ENCODE measurements around the gene KAT6B. TPM values are rescaled to one million over a fixed set of nuclear protein-coding genes. Genes with fewer than 3 reads are reported as not detected.

KAT6B gene
- total and polyA plus RNA-seq, 2 of the 8 experiments (the other 6 are each of a cell fraction or from before 2014, with no cell fraction given), result 7.3 to 30.8 TPM

- Histone ChIP-seq H3K23ac (ENCODE audit: insufficient read length) (no peak overlapping the region), H3K79me1 (ENCODE audit: low read depth, low read length) (no peaks in the 10 kb centered on the region), H4K8ac (ENCODE audit: extremely low read depth, insufficient read depth, low read length) (no peak overlapping the region), H2AK5ac (ENCODE audit: low read depth, low read length) (no peak overlapping the region), H4K20me1 (replicated peaks in 1 of 2; ENCODE audit: control insufficient read depth in 1 of 2, insufficient read depth in 2 of 2, low read length in 2 of 2) (peaks cover 0 to 3% of the 10 kb centered on the region in 2 experiments), H4K5ac (ENCODE audit: insufficient read length, low read depth, low read length) (no peak overlapping the region), H3K23me2 (ENCODE audit: low read depth, low read length) (no peaks in the 10 kb centered on the region), H2BK20ac (ENCODE audit: low read length) (no peak overlapping the region), H3K36me3 (ENCODE audit: control insufficient read depth in 2 of 4, insufficient read depth in 4 of 4, low read length in 3 of 4) (peaks cover 0 to 8% (median under 1%) of the 10 kb centered on the region in 4 experiments; a peak in 2 of 8 replicates), H3K14ac (ENCODE audit: insufficient read length) (no peak overlapping the region), H2BK5ac (ENCODE audit: low read depth, low read length) (no peak overlapping the region), H3K27ac (ENCODE audit: low read depth, low read length) (no peak overlapping the region), H3K9me3 (ENCODE audit: insufficient read depth in 2 of 2, low read depth in 1 of 2, low read length in 1 of 2) (no peaks in the 10 kb centered on the region), H3K4ac (replicated peaks; ENCODE audit: insufficient read length, low read depth, low read length) (no peak overlapping the region), H3K4me3 (ENCODE audit: extremely low read depth in 1 of 4, insufficient read depth in 2 of 4, low read depth in 3 of 4, low read length in 4 of 4) (no peak overlapping the region), H4K91ac (replicated peaks; ENCODE audit: insufficient read length, low read length) (no peak overlapping the region), H2AFZ (ENCODE audit: low read length) (no peak overlapping the region), H3K9ac (replicated peaks in 1 of 4; ENCODE audit: extremely low read depth in 1 of 4, low read depth in 3 of 4, low read length in 3 of 4) (peak overlapping the region in 1 of 4 experiments; percentile 28; a peak in 1 of 7 replicates), H2BK120ac (replicated peaks; ENCODE audit: low read depth, low read length) (no peak overlapping the region), H3K27me3 (replicated peaks in 1 of 4; ENCODE audit: control insufficient read depth in 3 of 4, extremely low read depth in 1 of 4, insufficient read depth in 3 of 4, low read length in 3 of 4) (no peaks in the 10 kb centered on the region), H3K4me2 (ENCODE audit: insufficient read depth in 1 of 2, low read depth in 2 of 2, low read length in 2 of 2) (no peak overlapping the region), H3K56ac (replicated peaks; ENCODE audit: insufficient read length, low read depth, low read length) (no peak overlapping the region), H3K79me2 (ENCODE audit: control insufficient read depth in 1 of 2, insufficient read depth in 2 of 2, low read length in 2 of 2) (peaks cover 0 to 62% of the 10 kb centered on the region in 2 experiments; a peak in 3 of 4 replicates), H3K18ac (ENCODE audit: extremely low read depth, low read length) (no peak overlapping the region), H2BK12ac (ENCODE audit: low read depth, low read length) (no peak overlapping the region), H3K4me1 (replicated peaks in 1 of 4; ENCODE audit: control insufficient read depth in 3 of 4, insufficient read depth in 4 of 4, low read length in 3 of 4) (peaks cover 0 to 2% (median 0%) of the 10 kb centered on the region in 4 experiments; a peak in 1 of 7 replicates), H2BK15ac (ENCODE audit: low read length) (no peak overlapping the region)
- WGBS, 2 experiments (ENCODE audit: extremely low coverage in 1 of 2, insufficient coverage in 1 of 2, insufficient read length in 1 of 2, insufficient replicate concordance in 2 of 2, low coverage in 1 of 2, low lambda C conversion rate in 2 of 2, missing lambda C conversion rate in 1 of 2), result 85 to 100% methylated on average over 2 to 4 of the region's 4 CpGs
- no peak for FAIRE-seq
- DNase-seq (ENCODE audit: low read depth in 1 of 2, low spot score in 2 of 2), result no peak
- ChIA-PET CTCF (ENCODE audit: partially characterized antibody) (no interaction called here), POLR2A (ENCODE audit: partially characterized antibody) (no interaction called here)
- TF ChIP-seq SAP30 (IDR thresholded peaks at IDR 0.05; ENCODE audit: insufficient read depth, insufficient replicate concordance, low read length) (no peak), EGR1 (IDR thresholded peaks at IDR 0.05; ENCODE audit: borderline replicate concordance, low read depth, low read length) (no peak)
Measured at GRCh38 chr10:74837743-74838142, 11.3 kb downstream of the KAT6B start.

Measured in H1 (cell line).